ENCODE data around the gene PALS2. TPM values are rescaled to one million over a fixed set of nuclear protein-coding genes. Genes with fewer than 3 reads are reported as not detected.

Gene PALS2, protein sequence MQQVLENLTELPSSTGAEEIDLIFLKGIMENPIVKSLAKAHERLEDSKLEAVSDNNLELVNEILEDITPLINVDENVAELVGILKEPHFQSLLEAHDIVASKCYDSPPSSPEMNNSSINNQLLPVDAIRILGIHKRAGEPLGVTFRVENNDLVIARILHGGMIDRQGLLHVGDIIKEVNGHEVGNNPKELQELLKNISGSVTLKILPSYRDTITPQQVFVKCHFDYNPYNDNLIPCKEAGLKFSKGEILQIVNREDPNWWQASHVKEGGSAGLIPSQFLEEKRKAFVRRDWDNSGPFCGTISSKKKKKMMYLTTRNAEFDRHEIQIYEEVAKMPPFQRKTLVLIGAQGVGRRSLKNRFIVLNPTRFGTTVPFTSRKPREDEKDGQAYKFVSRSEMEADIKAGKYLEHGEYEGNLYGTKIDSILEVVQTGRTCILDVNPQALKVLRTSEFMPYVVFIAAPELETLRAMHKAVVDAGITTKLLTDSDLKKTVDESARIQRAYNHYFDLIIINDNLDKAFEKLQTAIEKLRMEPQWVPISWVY
- polyA plus RNA-seq (2013): 12.5 TPM

DNA sequence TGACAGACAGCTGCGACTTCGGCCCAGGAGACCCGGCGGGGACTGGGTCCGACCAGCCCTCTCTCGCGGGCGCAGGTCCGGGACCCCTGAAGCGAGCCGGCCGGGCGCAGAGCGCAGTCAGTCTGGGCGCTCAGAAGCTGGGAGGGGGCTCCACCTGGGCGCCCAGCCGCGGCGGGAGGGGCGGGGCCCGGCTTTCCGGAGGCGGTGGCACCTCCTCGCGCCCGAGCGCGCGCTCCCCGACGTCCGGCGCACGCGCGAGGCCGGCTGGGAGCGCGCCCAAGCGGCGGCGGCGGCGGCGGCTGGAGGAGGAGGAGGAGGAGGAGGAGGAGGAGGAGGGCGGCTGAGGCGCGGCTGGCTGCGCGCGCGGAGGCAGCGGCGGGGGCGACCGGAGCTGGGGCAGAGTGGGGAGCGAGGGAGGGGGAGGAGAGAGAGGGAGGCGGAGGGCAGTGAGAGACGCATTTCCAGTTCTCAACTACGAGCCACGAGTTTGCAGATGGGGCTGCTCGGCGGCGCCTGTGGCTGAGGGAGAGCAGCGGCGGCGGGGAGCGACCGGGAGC is at the start of gene PALS2:
Gene PALS2 (plus strand): TSS at position 456 of the 557 bp plus-strand sequence. CDS start 50,216 bp downstream, outside the sequence.
- Histone ChIP-seq H3K4me1 (ENCODE audit: control extremely low read depth in 1 of 4, control insufficient read depth in 4 of 4, insufficient read depth in 4 of 4, low read length in 3 of 4) (peaks cover 9 to 33% (median 22%) of the 10 kb centered on the region in 4 experiments), H3K27me3 (replicated peaks in 2 of 5; ENCODE audit: control insufficient read depth in 4 of 5, insufficient read depth in 5 of 5, low read length in 4 of 5) (peaks cover 0 to 9% (median 0%) of the 10 kb centered on the region in 5 experiments), H3K27ac (ENCODE audit: insufficient read depth in 1 of 2, low read depth in 1 of 2, low read length in 2 of 2, poor library complexity in 1 of 2, severe bottlenecking in 2 of 2) (peak within 1 kb of the TSS in 1 of 2 experiments; percentile 62), H3K9me3 (ENCODE audit: control extremely low read depth in 1 of 5, control insufficient read depth in 4 of 5, insufficient read depth in 2 of 5, low read depth in 1 of 5, low read length in 4 of 5) (no peaks in the 10 kb centered on the region), H3K4me3 (ENCODE audit: control insufficient read depth in 1 of 7, extremely low read depth in 1 of 7, insufficient read depth in 4 of 7, low read depth in 2 of 7, low read length in 6 of 7) (peak within 1 kb of the TSS; percentile 67 to 97 (median 88)), H3K36me3 (ENCODE audit: control insufficient read depth in 4 of 4, insufficient read depth in 4 of 4, low read length in 3 of 4) (no peaks in the 10 kb centered on the region)
- POLR2A ChIA-PET: no interaction called here
- CTCF ChIA-PET: interaction anchor here (1.6 kb wide), 1 partner anchor 79 kb away, joined by 3 read pairs; no protein-coding TSS in a partner anchor
- WGBS (ENCODE audit: insufficient coverage): 0% methylated on average over 25 of the region's 69 CpGs
- DNase-seq: peak; percentile 68 to 89 (median 81)

GRCh38 chr7:24531255-24531654 is 42.0 kb upstream of the PALS2 start:
- H3K27ac ChIP-seq (ENCODE audit: insufficient read depth in 1 of 2, low read depth in 1 of 2, low read length in 2 of 2, poor library complexity in 1 of 2, severe bottlenecking in 2 of 2): no peak overlapping the region
- ChIA-PET CTCF (no interaction called here), POLR2A (no interaction called here)
- H3K27me3 ChIP-seq (replicated peaks in 2 of 5; ENCODE audit: control insufficient read depth in 4 of 5, insufficient read depth in 5 of 5, low read length in 4 of 5): no peaks in the 10 kb centered on the region
- DNase-seq: no peak
- no peaks in the 10 kb centered on the region for H3K36me3 ChIP-seq (ENCODE audit: control insufficient read depth in 4 of 4, insufficient read depth in 4 of 4, low read length in 3 of 4)
- H3K4me3 ChIP-seq (ENCODE audit: control insufficient read depth in 1 of 7, extremely low read depth in 1 of 7, insufficient read depth in 4 of 7, low read depth in 2 of 7, low read length in 6 of 7): no peak overlapping the region
- H3K9me3 ChIP-seq (ENCODE audit: control extremely low read depth in 1 of 5, control insufficient read depth in 4 of 5, insufficient read depth in 2 of 5, low read depth in 1 of 5, low read length in 4 of 5): no peaks in the 10 kb centered on the region
- H3K4me1 ChIP-seq (ENCODE audit: control extremely low read depth in 1 of 4, control insufficient read depth in 4 of 4, insufficient read depth in 4 of 4, low read length in 3 of 4): no peaks in the 10 kb centered on the region
- 94% methylated on average over 2 of the region's 4 CpGs for WGBS (ENCODE audit: insufficient coverage)

DNA sequence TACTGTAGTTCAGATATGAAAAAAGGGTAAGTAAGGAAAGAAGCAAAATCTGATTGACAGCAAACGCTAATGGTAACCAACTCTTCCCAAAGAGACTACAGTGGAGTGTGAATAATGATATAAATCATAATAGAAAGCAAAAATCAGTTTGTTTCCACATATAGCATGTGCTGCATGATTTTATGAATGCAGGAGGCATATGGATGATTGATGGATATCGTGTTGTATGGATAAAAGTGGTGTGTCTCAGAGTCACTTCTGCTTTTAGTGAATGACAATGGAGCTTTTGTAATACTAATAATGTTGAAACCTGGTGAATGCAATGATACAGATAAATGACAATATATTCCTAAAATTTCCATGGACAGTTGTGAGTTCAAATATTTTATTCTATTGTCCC is 36.6 kb upstream of the PALS2 start:
- ChIA-PET POLR2A (no interaction called here), CTCF (no interaction called here)
- no peak overlapping the region for H3K27ac ChIP-seq (ENCODE audit: insufficient read depth in 1 of 2, low read depth in 1 of 2, low read length in 2 of 2, poor library complexity in 1 of 2, severe bottlenecking in 2 of 2)
- H3K4me3 ChIP-seq (ENCODE audit: control insufficient read depth in 1 of 7, extremely low read depth in 1 of 7, insufficient read depth in 4 of 7, low read depth in 2 of 7, low read length in 6 of 7): no peak overlapping the region
- no peaks in the 10 kb centered on the region for H3K36me3 ChIP-seq (ENCODE audit: control insufficient read depth in 4 of 4, insufficient read depth in 4 of 4, low read length in 3 of 4)
- WGBS (ENCODE audit: insufficient coverage): no CpG with 5 or more reads among the region's 2 CpGs
- H3K9me3 ChIP-seq (ENCODE audit: control extremely low read depth in 1 of 5, control insufficient read depth in 4 of 5, insufficient read depth in 2 of 5, low read depth in 1 of 5, low read length in 4 of 5): no peaks in the 10 kb centered on the region
- no peaks in the 10 kb centered on the region for H3K27me3 ChIP-seq (replicated peaks in 2 of 5; ENCODE audit: control insufficient read depth in 4 of 5, insufficient read depth in 5 of 5, low read length in 4 of 5)
- peak in 2 of 3 donors; percentile 21 to 51 for DNase-seq
- no peaks in the 10 kb centered on the region for H3K4me1 ChIP-seq (ENCODE audit: control extremely low read depth in 1 of 4, control insufficient read depth in 4 of 4, insufficient read depth in 4 of 4, low read length in 3 of 4)

GRCh38 chr7:24540956-24541355 is 32.3 kb upstream of the PALS2 start:
- WGBS (ENCODE audit: insufficient coverage): 97% methylated on average over 5 of the region's 7 CpGs
- Histone ChIP-seq H3K36me3 (ENCODE audit: control insufficient read depth in 4 of 4, insufficient read depth in 4 of 4, low read length in 3 of 4) (no peaks in the 10 kb centered on the region), H3K27ac (ENCODE audit: insufficient read depth in 1 of 2, low read depth in 1 of 2, low read length in 2 of 2, poor library complexity in 1 of 2, severe bottlenecking in 2 of 2) (no peak overlapping the region), H3K9me3 (ENCODE audit: control extremely low read depth in 1 of 5, control insufficient read depth in 4 of 5, insufficient read depth in 2 of 5, low read depth in 1 of 5, low read length in 4 of 5) (no peaks in the 10 kb centered on the region), H3K4me1 (ENCODE audit: control extremely low read depth in 1 of 4, control insufficient read depth in 4 of 4, insufficient read depth in 4 of 4, low read length in 3 of 4) (no peaks in the 10 kb centered on the region), H3K27me3 (replicated peaks in 2 of 5; ENCODE audit: control insufficient read depth in 4 of 5, insufficient read depth in 5 of 5, low read length in 4 of 5) (no peaks in the 10 kb centered on the region), H3K4me3 (ENCODE audit: control insufficient read depth in 1 of 7, extremely low read depth in 1 of 7, insufficient read depth in 4 of 7, low read depth in 2 of 7, low read length in 6 of 7) (no peak overlapping the region)
- CTCF ChIA-PET: no interaction called here
- POLR2A ChIA-PET: no interaction called here
- DNase-seq: no peak

DNA sequence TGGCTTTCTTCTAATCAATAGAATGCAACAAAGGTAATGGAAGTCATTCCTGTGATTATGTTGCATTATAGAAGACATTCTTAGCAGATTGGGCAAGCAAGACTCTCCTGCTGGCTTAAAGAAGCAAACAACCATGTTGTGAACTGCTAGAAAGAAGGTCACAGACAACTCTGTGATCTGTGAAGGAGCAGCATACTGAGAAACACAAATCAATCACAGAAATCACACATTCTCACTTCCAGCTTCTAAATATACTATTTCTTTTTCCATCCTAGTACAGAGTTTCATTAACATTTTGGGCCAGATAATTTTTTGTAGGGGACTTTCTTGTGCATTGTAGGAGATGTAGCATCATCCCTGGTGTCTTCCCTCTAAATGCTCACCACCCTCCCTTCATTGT is 28.0 kb upstream of the PALS2 start:
- Histone ChIP-seq H3K36me3 (ENCODE audit: control insufficient read depth in 4 of 4, insufficient read depth in 4 of 4, low read length in 3 of 4) (no peaks in the 10 kb centered on the region), H3K27ac (ENCODE audit: insufficient read depth in 1 of 2, low read depth in 1 of 2, low read length in 2 of 2, poor library complexity in 1 of 2, severe bottlenecking in 2 of 2) (no peak overlapping the region), H3K9me3 (ENCODE audit: control extremely low read depth in 1 of 5, control insufficient read depth in 4 of 5, insufficient read depth in 2 of 5, low read depth in 1 of 5, low read length in 4 of 5) (no peaks in the 10 kb centered on the region), H3K4me1 (ENCODE audit: control extremely low read depth in 1 of 4, control insufficient read depth in 4 of 4, insufficient read depth in 4 of 4, low read length in 3 of 4) (no peaks in the 10 kb centered on the region), H3K27me3 (replicated peaks in 2 of 5; ENCODE audit: control insufficient read depth in 4 of 5, insufficient read depth in 5 of 5, low read length in 4 of 5) (no peaks in the 10 kb centered on the region), H3K4me3 (ENCODE audit: control insufficient read depth in 1 of 7, extremely low read depth in 1 of 7, insufficient read depth in 4 of 7, low read depth in 2 of 7, low read length in 6 of 7) (peak overlapping the region in 1 of 7 experiments; percentile 4)
- ChIA-PET POLR2A (no interaction called here), CTCF (no interaction called here)
- DNase-seq: no peak

GRCh38 chr7:24548390-24548789 is 24.9 kb upstream of the PALS2 start:
- Histone ChIP-seq H3K36me3 (ENCODE audit: control insufficient read depth in 4 of 4, insufficient read depth in 4 of 4, low read length in 3 of 4) (no peaks in the 10 kb centered on the region), H3K4me3 (ENCODE audit: control insufficient read depth in 1 of 7, extremely low read depth in 1 of 7, insufficient read depth in 4 of 7, low read depth in 2 of 7, low read length in 6 of 7) (no peak overlapping the region), H3K27ac (ENCODE audit: insufficient read depth in 1 of 2, low read depth in 1 of 2, low read length in 2 of 2, poor library complexity in 1 of 2, severe bottlenecking in 2 of 2) (no peak overlapping the region), H3K27me3 (replicated peaks in 2 of 5; ENCODE audit: control insufficient read depth in 4 of 5, insufficient read depth in 5 of 5, low read length in 4 of 5) (no peaks in the 10 kb centered on the region), H3K4me1 (ENCODE audit: control extremely low read depth in 1 of 4, control insufficient read depth in 4 of 4, insufficient read depth in 4 of 4, low read length in 3 of 4) (no peaks in the 10 kb centered on the region), H3K9me3 (ENCODE audit: control extremely low read depth in 1 of 5, control insufficient read depth in 4 of 5, insufficient read depth in 2 of 5, low read depth in 1 of 5, low read length in 4 of 5) (no peaks in the 10 kb centered on the region)
- CTCF ChIA-PET: no interaction called here
- POLR2A ChIA-PET: no interaction called here
- no peak for DNase-seq

DNA sequence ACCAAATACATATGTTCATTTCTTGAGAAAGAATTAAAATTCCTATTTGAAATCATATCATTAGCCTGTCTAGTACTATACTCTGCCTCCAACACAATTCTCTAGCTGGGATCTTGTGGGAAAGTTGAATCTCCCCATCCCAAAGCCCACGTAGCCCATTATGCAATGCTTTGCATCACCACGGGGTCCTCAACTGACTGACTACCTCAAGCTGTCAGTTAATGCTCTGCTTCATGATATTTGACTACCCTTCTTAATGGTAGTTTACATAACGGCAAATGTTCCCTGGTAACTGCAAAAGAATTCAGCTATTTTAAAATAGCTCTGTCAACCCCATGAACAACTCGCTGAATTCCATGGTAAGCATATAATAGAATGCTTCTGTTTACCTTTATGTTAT is 23.3 kb upstream of the PALS2 start:
- 93% methylated on average over 2 of the region's 4 CpGs for WGBS (ENCODE audit: insufficient coverage)
- Histone ChIP-seq H3K9me3 (ENCODE audit: control extremely low read depth in 1 of 5, control insufficient read depth in 4 of 5, insufficient read depth in 2 of 5, low read depth in 1 of 5, low read length in 4 of 5) (no peaks in the 10 kb centered on the region), H3K4me1 (ENCODE audit: control extremely low read depth in 1 of 4, control insufficient read depth in 4 of 4, insufficient read depth in 4 of 4, low read length in 3 of 4) (no peaks in the 10 kb centered on the region), H3K27ac (ENCODE audit: insufficient read depth in 1 of 2, low read depth in 1 of 2, low read length in 2 of 2, poor library complexity in 1 of 2, severe bottlenecking in 2 of 2) (no peak overlapping the region), H3K27me3 (replicated peaks in 2 of 5; ENCODE audit: control insufficient read depth in 4 of 5, insufficient read depth in 5 of 5, low read length in 4 of 5) (no peaks in the 10 kb centered on the region), H3K4me3 (ENCODE audit: control insufficient read depth in 1 of 7, extremely low read depth in 1 of 7, insufficient read depth in 4 of 7, low read depth in 2 of 7, low read length in 6 of 7) (no peak overlapping the region), H3K36me3 (ENCODE audit: control insufficient read depth in 4 of 4, insufficient read depth in 4 of 4, low read length in 3 of 4) (no peaks in the 10 kb centered on the region)
- DNase-seq: no peak
- ChIA-PET CTCF (interaction anchor here (0.6 to 1.4 kb wide), 2 partner anchors 25 to 120 kb away, joined by 3 read pairs; no protein-coding TSS in a partner anchor), POLR2A (no interaction called here)

Data from common myeloid progenitor, CD34-positive (primary cell).